KMS-11 (cell line): ENCODE results near the gene EZR.
"Not testable (repeated sequence)": the region's sequence is repeated elsewhere in the genome, so short reads cannot be mapped to it uniquely, and the experiment has no call there.

Source experiments
- H2AFZ ChIP-seq: fragments of 200-600 bp; sonication (generic); 2 replicates; pipeline ENCODE4 v1.6.1; 2016; ENCODE audit warnings: antibody characterized with exemption, mixed run types, low read depth
- H3K27ac ChIP-seq: fragments of 200-600 bp; sonication (generic); 2 replicates; pipeline ENCODE4 v1.6.1; 2016; ENCODE audit warnings: mild to moderate bottlenecking, mixed run types
- H3K27me3 ChIP-seq: fragments of 200-600 bp; sonication (generic); 2 replicates; pipeline ENCODE4 v1.6.1; 2017; ENCODE audit warnings: mild to moderate bottlenecking, low read depth, mixed run types, moderate library complexity; ENCODE audit not compliant: insufficient read depth
- H3K36me3 ChIP-seq: fragments of 200-600 bp; sonication (generic); 2 replicates; pipeline ENCODE4 v1.6.1; 2017; ENCODE audit warnings: mild to moderate bottlenecking, mixed run types; ENCODE audit not compliant: insufficient read depth
- H3K4me1 ChIP-seq: fragments of 200-600 bp; sonication (generic); 2 replicates; pipeline ENCODE4 v1.6.1; 2016; ENCODE audit warnings: mild to moderate bottlenecking, low read depth, mixed run types; ENCODE audit not compliant: poor library complexity, severe bottlenecking
- H3K4me2 ChIP-seq: fragments of 200-600 bp; sonication (generic); 2 replicates; pipeline ENCODE4 v1.7.0; 2016; ENCODE audit warnings: mild to moderate bottlenecking, mixed run types
- H3K4me3 ChIP-seq: fragments of 200-600 bp; sonication (generic); IDR thresholded peaks from 2 replicates; pipeline ENCODE4 v1.6.1; 2017; ENCODE audit warnings: low read depth, low read length, mixed read lengths; ENCODE audit not compliant: insufficient read depth
- H3K79me2 ChIP-seq: fragments of 200-600 bp; sonication (generic); 2 replicates; pipeline ENCODE4 v1.6.1; 2016; ENCODE audit warnings: low read depth, mixed run types; ENCODE audit not compliant: insufficient read depth
- H3K9ac ChIP-seq: fragments of 200-600 bp; sonication (generic); 2 replicates; pipeline ENCODE4 v1.6.1; 2016; ENCODE audit warnings: mild to moderate bottlenecking, mixed run types
- H4K20me1 ChIP-seq: fragments of 200-600 bp; sonication (generic); 2 replicates; pipeline ENCODE4 v1.6.1; 2016; ENCODE audit warnings: mild to moderate bottlenecking, mixed run types; ENCODE audit not compliant: insufficient read depth
- CTCF ChIP-seq: fragments of 200-600 bp; sonication (generic); conservative IDR thresholded peaks from 2 replicates; pipeline ENCODE4 v1.6.1; 2017; ENCODE audit warnings: low read depth, mild to moderate bottlenecking, antibody characterized with exemption, low read length, moderate library complexity, mixed read lengths

EZR gene

GRCh38 chr6:158793432-158793831 lies 25.7 kb downstream of the EZR start:
- peak; percentile 48 for TF ChIP-seq CTCF
- peaks cover 99% of the 10 kb centered on the region for H3K79me2 ChIP-seq
- H4K20me1 ChIP-seq: peaks cover 53% of the 10 kb centered on the region
- H3K4me2 ChIP-seq: peak overlapping the region; percentile 29; the same call in 1 of the 2 replicates
- H3K4me1 ChIP-seq: peaks cover 45% of the 10 kb centered on the region
- H3K9ac ChIP-seq: no peak overlapping the region
- no peak overlapping the region for H3K4me3 ChIP-seq
- no peaks in the 10 kb centered on the region for H3K27me3 ChIP-seq
- H3K27ac ChIP-seq: no peak overlapping the region
- no peaks in the 10 kb centered on the region for H3K36me3 ChIP-seq
- H2AFZ ChIP-seq: no peak overlapping the region

DNA sequence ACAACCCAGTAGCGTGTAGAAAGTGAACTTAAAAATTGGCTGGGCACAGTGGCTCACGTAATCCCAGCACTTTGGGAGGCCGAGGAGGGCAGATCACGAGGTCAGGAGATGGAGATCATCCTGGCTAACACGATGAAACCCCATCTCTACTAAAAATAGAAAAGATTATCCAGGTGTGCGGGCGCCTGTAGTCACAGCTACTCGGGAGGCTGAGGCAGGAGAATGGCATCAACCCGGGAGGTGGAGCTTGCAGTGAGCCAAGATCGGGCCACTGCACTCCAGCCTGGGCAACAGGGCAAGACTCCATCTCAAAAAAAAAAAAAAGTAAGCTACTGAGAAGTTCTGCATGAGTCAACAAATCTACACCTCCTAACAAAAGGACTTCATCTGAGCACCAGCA lies 26.7 kb downstream of the EZR start:
- H3K36me3 ChIP-seq, H3K4me2 ChIP-seq, H3K27me3 ChIP-seq, H3K4me3 ChIP-seq, H2AFZ ChIP-seq, H3K27ac ChIP-seq, H3K9ac ChIP-seq: not testable (repeated sequence)
- Histone ChIP-seq H3K4me1 (peaks cover 36% of the 10 kb centered on the region), H4K20me1 (peaks cover 45% of the 10 kb centered on the region), H3K79me2 (peaks cover 99% of the 10 kb centered on the region)

DNA sequence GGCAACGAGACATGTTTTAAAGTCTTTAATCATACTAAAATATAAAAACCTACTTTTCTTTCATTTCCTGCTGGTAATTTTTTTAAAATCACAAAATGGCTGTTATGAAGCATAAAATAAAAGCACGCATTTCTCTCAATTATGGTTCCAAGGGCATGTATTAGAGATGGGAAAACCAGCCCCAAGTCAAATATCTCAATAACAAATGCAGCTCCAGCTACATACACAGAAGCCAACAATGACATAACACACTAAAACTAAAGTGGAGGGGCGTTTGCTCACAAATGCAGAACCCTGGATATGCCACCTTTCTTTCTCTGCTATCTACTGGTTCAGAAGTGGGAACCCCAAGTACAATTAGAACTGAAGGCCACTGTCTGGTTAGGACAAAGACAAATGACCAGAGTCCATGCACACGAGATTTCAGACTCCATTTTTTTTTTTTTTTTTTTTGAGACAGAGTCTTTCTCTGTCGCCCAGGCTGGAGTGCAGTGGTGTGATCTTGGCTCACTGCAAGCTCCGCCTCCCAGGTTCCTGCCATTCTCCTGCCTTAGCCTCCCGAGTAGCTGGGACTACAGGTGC lies 27.8 kb downstream of the EZR start:
- H3K4me2 ChIP-seq: no peak overlapping the region
- H3K9ac ChIP-seq: no peak overlapping the region
- H3K27me3 ChIP-seq: no peaks in the 10 kb centered on the region
- peaks cover 34% of the 10 kb centered on the region for H3K4me1 ChIP-seq
- peaks cover 96% of the 10 kb centered on the region for H3K79me2 ChIP-seq
- no peak overlapping the region for H3K27ac ChIP-seq
- H4K20me1 ChIP-seq: peaks cover 44% of the 10 kb centered on the region
- no peak for TF ChIP-seq CTCF
- H2AFZ ChIP-seq: no peak overlapping the region
- H3K36me3 ChIP-seq: no peaks in the 10 kb centered on the region; the same call in 1 of the 2 replicates
- H3K4me3 ChIP-seq: no peak overlapping the region

DNA sequence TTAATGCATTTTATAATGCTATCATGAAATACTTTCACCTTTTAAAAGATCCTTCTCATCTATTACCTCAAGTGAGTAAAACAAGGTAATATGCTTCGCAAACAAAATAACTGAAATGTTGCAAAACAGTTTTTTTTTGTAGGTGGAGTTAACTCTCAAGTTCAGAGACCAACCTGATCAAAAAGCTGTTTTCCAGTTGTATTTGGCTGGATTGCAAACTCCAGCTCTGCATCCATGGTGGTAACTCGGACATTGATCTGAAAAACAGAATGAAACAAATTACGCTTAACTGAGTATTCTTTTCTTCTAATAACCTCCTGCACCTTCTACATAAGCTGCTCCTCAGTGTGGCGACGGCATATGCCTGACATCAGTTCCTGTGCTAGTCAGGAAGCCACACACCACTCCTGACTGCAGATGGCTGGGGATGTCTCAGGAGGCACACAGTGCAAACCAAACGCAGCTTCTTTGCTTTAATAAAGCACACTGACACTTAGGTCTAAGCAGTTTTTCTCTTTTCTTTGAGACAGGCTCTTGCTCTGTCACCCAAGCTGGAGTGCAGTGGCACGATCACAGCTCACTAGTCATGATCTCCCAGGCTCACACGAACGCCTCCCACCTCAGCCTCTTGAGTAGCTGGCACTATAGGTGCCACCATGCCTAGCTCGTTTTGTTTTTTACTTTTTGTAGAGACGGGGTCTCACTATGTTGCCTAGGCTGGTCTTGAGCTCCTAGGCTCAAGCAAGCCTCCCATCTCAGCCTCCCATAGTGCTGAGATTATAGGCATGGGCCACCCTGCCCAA lies 29.9 kb downstream of the EZR start:
- no peak overlapping the region for H2AFZ ChIP-seq
- peaks cover 26% of the 10 kb centered on the region for H4K20me1 ChIP-seq
- peaks cover 75% of the 10 kb centered on the region for H3K79me2 ChIP-seq
- no peak overlapping the region for H3K9ac ChIP-seq
- H3K4me3 ChIP-seq: no peak overlapping the region
- H3K4me1 ChIP-seq: peaks cover 28% of the 10 kb centered on the region
- H3K36me3 ChIP-seq: peaks cover 6% of the 10 kb centered on the region; the same call in 1 of the 2 replicates
- no peak overlapping the region for H3K27ac ChIP-seq
- no peaks in the 10 kb centered on the region for H3K27me3 ChIP-seq
- TF ChIP-seq CTCF: no peak
- H3K4me2 ChIP-seq: no peak overlapping the region

DNA sequence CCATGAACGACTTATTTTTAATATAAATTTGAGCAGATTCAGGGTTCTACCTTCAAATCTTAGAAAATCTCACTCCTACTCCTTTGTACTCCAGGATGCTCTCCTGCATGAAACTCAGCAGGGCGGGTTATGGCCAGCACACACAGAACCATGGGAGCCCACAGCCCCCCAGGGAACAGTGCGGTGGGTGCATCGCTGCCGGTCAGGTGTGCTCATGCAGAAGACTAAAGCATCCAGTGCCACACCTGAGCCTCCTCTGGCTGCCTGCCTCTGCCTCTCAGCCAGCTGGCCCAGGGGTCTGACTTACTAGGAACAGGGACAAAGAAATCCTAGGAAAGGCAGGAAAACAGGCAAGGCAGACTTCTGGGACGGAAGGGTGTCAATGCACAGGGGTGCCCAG lies 31.8 kb downstream of the EZR start:
- Histone ChIP-seq H3K4me1 (peaks cover 8% of the 10 kb centered on the region), H3K9ac (no peak overlapping the region), H3K4me3 (no peak overlapping the region), H3K36me3 (peaks cover 13% of the 10 kb centered on the region; the same call in 1 of the 2 replicates), H2AFZ (no peak overlapping the region), H4K20me1 (peaks cover 7% of the 10 kb centered on the region), H3K27ac (no peak overlapping the region), H3K4me2 (no peak overlapping the region), H3K79me2 (peaks cover 56% of the 10 kb centered on the region), H3K27me3 (no peaks in the 10 kb centered on the region)
- no peak for TF ChIP-seq CTCF
